SIG-M5 treated with dmso at 0.1 percent for 504 hours (cell line): ENCODE measurements around the gene KAT8.

ENCODE experiments used
- DNase-seq: peaks from one replicate; lab custom pipeline; 2025; ENCODE audit not compliant: unreplicated experiment; lab: John Stamatoyannopoulos, UW

The KAT8 gene

DNA sequence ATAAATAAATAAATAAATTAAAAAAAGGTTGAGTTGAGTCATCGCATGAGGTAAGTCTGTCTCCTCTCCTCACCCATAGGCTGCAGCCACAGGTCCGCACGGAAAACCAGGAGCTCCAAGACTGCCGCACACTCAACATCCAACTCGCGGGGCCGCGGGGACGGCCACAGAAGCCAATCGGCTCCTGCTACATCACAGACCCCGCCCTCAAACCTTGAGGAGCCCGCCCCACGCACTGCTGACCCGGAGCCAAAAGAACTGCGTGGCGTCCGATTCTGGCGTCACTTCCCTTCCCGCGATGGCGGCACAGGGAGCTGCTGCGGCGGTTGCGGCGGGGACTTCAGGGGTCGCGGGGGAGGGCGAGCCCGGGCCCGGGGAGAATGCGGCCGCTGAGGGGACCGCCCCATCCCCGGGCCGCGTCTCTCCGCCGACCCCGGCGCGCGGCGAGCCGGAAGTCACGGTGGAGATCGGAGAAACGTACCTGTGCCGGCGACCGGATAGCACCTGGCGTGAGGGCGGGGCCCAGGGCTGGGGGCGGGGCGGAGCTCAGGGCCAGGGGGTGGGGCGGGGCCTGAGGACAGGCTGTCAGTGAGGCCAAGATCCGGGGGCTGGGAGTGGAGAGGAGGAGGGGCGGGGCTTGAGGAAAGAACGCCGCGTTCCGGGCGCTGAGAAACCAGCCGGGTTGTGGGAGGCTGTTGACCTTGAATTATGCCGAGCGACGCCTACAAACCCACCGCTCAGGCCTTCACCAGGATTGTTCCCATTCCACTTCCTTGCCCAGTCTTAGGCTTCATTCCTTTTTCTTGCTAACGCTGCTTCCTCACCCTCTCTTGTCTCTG lies at the start of gene KAT8:
TSS of gene KAT8 (plus strand) at position 281 of the 839 bp plus-strand sequence. CDS start at position 299, 18 bp downstream.
- peak; percentile 98 for DNase-seq

GRCh38 chr16:31071861-31072260 lies 45.6 kb upstream of the KAT8 start:
- DNase-seq, result no peak

DNA sequence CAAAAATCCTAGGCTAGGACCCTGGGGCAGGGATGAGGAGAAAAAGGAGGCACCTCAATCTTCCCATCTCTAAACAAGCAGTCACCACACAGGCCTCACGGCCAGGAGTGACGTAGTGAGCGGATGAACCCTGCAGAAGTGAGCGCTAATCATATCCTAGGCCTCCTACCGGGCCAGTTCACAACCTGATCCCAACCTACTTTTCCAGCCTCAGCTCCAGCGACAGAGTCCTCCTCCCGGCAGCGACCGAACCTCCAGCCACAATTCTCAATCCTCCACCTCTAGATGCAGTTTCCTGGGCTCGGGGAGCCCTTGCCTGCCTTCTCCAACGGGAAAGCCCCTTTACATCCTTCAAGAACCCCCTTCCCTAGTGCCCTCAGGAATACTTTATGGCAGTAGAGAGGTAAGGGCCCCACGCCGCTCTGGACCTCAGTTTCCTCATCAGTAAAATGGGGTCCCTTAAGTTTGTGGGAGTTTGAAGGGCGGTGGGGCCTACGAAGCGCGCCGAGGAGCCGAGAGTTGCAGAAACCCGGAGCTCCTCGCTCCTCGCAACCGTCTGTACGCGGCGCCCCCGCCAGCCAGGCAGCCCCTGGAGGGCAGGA lies 44.8 kb upstream of the KAT8 start:
- peak; percentile 61 for DNase-seq

- DNase-seq, result peak; percentile 87
These were observed 44.1 kb upstream of the KAT8 start for GRCh38 chr16:31073142-31073969.

- peak; percentile 99 for DNase-seq
These were observed 43.3 kb upstream of the KAT8 start, which contains the start of the genes ZNF646 and ZNF668 for GRCh38 chr16:31073970-31074813. Gene ZNF646, plus strand, starts transcription at chr16:31074422. Its CDS starts 1,903 bp downstream, at chr16:31076325. Gene ZNF668, minus strand, starts transcription at chr16:31074240. Its CDS starts 9,781 bp downstream, at chr16:31064459.

DNA sequence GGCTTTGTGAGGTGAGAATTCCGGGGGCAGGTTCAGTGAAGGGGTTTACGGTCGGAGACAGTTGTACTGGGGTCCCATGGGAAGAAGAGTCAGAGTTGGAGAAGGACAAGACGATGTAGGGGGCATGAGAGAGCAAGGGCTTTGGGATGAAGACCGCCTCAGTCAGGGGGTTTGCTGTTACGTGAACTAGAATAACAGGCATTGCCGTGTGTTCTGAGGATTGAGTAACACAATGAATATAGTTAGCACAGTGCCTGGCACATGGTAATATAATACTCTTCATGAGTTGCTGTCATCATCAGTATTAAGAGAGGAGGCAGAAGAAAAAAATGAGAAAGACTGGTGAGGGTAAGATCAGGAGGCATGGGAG lies 42.7 kb upstream of the KAT8 start:
- no peak for DNase-seq

DNA sequence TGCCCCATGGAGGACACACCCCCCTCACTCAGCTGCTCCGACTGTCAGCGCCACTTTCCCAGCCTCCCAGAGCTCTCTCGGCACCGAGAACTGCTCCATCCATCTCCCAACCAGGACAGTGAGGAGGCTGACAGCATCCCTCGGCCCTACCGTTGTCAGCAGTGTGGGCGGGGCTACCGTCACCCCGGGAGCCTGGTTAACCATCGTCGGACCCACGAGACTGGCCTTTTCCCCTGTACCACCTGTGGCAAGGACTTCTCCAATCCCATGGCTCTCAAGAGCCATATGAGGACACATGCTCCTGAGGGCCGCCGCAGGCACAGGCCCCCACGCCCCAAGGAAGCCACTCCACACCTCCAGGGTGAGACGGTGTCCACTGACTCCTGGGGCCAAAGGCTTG lies 41.1 kb upstream of the KAT8 start:
- DNase-seq, result no peak

DNA sequence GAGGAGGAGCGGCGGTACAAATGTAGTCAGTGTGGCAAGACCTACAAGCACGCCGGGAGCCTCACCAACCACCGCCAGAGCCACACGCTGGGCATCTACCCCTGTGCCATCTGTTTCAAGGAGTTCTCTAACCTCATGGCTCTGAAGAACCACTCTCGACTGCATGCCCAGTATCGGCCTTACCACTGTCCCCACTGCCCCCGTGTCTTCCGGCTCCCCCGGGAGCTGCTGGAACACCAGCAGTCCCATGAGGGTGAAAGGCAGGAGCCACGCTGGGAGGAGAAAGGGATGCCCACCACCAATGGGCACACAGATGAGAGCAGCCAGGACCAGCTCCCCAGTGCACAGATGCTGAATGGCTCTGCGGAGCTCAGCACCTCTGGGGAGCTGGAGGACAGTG lies 40.4 kb upstream of the KAT8 start:
- no peak for DNase-seq

DNA sequence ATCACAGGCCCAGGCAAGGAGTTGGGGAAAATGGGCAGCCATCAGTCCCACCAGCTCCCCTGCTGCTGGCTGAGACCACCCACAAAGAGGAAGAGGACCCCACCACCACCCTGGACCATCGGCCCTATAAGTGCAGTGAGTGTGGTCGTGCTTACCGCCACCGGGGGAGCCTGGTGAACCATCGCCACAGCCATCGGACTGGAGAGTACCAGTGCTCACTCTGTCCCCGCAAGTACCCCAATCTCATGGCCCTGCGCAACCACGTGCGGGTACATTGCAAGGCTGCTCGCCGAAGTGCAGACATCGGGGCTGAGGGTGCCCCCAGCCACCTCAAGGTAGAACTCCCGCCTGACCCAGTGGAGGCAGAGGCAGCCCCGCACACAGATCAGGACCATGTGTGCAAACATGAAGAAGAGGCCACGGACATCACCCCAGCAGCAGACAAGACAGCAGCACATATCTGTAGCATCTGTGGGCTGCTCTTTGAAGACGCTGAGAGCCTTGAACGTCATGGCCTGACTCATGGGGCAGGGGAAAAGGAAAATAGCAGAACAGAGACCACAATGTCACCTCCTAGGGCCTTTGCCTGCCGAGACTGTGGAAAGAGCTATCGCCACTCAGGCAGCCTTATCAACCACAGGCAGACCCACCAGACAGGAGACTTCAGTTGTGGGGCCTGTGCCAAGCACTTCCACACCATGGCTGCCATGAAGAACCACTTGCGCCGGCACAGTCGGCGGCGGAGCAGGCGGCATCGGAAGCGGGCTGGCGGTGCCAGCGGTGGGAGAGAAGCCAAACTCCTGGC lies 39.7 kb upstream of the KAT8 start:
- no peak for DNase-seq

DNA sequence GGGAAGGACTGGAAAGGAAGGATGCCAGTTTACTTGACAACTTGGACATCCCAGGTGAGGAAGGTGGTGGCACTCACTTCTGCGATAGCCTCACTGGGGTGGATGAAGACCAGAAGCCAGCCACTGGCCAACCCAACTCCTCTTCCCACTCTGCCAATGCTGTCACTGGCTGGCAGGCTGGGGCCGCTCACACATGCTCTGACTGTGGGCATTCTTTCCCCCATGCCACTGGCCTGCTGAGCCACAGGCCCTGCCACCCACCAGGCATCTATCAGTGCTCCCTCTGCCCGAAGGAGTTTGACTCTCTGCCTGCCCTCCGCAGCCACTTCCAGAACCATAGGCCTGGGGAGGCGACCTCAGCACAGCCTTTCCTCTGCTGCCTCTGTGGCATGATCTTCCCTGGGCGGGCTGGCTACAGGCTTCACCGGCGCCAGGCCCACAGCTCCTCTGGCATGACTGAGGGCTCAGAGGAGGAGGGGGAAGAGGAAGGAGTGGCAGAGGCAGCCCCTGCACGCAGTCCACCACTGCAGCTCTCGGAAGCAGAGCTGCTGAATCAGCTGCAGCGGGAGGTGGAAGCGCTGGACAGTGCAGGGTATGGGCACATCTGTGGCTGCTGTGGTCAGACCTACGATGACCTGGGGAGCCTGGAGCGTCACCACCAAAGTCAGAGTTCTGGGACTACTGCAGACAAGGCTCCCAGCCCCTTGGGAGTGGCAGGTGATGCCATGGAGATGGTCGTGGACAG lies 38.7 kb upstream of the KAT8 start:
- DNase-seq, result no peak

GRCh38 chr16:31079342-31079944 lies 38.0 kb upstream of the KAT8 start:
- peak; percentile 84 for DNase-seq

DNA sequence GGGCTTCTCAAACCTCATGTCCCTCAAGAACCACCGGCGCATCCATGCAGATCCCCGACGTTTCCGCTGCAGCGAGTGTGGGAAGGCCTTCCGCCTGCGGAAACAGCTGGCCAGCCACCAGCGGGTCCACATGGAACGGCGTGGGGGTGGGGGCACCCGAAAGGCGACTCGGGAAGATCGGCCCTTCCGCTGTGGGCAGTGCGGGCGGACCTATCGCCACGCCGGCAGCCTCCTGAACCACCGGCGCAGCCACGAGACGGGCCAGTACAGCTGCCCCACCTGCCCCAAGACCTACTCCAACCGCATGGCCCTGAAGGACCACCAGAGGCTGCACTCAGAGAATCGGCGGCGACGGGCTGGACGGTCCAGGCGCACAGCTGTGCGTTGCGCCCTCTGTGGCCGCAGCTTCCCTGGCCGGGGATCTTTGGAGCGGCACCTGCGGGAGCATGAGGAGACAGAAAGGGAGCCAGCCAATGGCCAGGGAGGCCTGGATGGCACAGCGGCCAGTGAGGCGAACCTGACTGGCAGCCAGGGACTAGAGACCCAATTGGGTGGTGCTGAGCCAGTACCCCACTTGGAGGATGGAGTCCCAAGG lies 37.3 kb upstream of the KAT8 start:
- DNase-seq, result no peak

DNA sequence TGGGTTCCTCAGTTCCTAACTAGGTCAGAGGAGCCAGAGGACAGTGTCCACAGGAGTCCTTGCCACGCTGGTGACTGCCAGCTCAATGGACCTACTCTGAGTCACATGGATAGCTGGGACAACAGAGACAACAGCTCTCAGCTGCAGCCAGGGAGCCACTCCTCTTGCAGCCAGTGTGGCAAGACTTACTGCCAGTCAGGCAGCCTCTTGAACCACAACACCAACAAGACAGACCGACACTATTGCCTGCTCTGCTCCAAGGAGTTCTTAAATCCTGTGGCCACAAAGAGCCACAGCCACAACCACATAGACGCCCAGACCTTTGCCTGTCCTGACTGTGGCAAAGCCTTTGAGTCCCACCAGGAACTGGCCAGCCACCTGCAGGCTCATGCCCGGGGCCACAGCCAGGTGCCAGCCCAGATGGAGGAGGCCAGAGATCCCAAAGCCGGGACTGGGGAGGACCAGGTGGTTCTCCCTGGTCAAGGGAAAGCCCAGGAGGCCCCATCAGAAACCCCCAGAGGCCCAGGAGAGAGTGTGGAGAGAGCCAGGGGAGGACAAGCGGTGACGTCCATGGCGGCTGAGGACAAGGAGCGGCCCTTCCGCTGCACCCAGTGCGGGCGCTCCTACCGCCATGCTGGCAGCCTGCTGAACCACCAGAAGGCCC lies 36.6 kb upstream of the KAT8 start:
- no peak for DNase-seq

- no peak for DNase-seq
These were observed 35.8 kb upstream of the KAT8 start for GRCh38 chr16:31081428-31082351.

- DNase-seq, result no peak
These were observed 35.0 kb upstream of the KAT8 start for GRCh38 chr16:31082368-31083045.

DNA sequence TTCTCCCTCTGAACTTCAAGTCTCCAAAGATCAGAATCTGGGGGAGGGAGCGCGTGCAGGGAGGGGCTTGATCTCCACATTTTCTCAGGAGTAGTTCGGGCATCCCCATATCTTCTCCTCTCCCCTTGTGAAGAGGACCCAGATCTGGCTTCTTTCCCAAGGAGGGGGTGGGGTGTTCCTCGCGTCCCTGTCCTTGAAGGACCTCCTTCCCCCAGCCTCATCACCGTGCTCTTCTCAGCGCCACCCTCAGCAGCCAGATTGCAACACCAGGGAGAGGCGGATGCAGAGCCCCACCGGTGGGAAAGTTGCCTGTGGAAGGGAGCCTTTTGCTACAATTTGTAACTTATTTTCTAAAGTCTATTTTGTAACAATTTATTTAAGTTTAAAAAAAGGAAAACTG lies 34.4 kb upstream of the KAT8 start:
- DNase-seq, result no peak
